ENCODE results near the gene NR3C1. TPM values are rescaled to one million over a fixed set of nuclear protein-coding genes. Genes with fewer than 3 reads are reported as not detected.

NR3C1 gene
- total RNA-seq, 1 donor = 55.7 TPM

GRCh38 chr5:143263272-143263810 is 140.1 kb downstream of the NR3C1 start:
- H3K4me3 ChIP-seq (ENCODE audit: low read depth, low read length) = no peak overlapping the region
- DNase-seq (ENCODE audit: low read depth) = peak; percentile 27
- TF ChIP-seq CTCF (IDR thresholded peaks at IDR 0.05; ENCODE audit: insufficient read depth, low read depth, low read length) = no peak

- TF ChIP-seq CTCF (IDR thresholded peaks at IDR 0.05; ENCODE audit: insufficient read depth, low read depth, low read length) = no peak
- H3K4me3 ChIP-seq (ENCODE audit: low read depth, low read length) = no peak overlapping the region
- DNase-seq (ENCODE audit: low read depth) = peak; percentile 87
Measured at GRCh38 chr5:143262393-143263174, 140.9 kb downstream of the NR3C1 start.

- peak; percentile 80 for DNase-seq (ENCODE audit: low read depth)
- no peak for TF ChIP-seq CTCF (IDR thresholded peaks at IDR 0.05; ENCODE audit: insufficient read depth, low read depth, low read length)
- no peak overlapping the region for H3K4me3 ChIP-seq (ENCODE audit: low read depth, low read length)
Measured at GRCh38 chr5:143261748-143262392, 141.6 kb downstream of the NR3C1 start.

- TF ChIP-seq CTCF (IDR thresholded peaks at IDR 0.05; ENCODE audit: insufficient read depth, low read depth, low read length) = no peak
Measured at GRCh38 chr5:143259254-143259605, 144.3 kb downstream of the NR3C1 start.

GRCh38 chr5:143258559-143259253 is 144.8 kb downstream of the NR3C1 start:
- DNase-seq (ENCODE audit: low read depth) = peak; percentile 45
- no peak for TF ChIP-seq CTCF (IDR thresholded peaks at IDR 0.05; ENCODE audit: insufficient read depth, low read depth, low read length)
- no peak overlapping the region for H3K4me3 ChIP-seq (ENCODE audit: low read depth, low read length)

More at GRCh38 chr5:143259254-143259605, 144.3 kb downstream of the NR3C1 start:
- H3K4me3 ChIP-seq (ENCODE audit: low read depth, low read length) = no peak overlapping the region
- DNase-seq (ENCODE audit: low read depth) = no peak

- no peak for TF ChIP-seq CTCF (IDR thresholded peaks at IDR 0.05; ENCODE audit: insufficient read depth, low read depth, low read length)
- no peak for DNase-seq (ENCODE audit: low read depth)
- H3K4me3 ChIP-seq (ENCODE audit: low read depth, low read length) = no peak overlapping the region
Measured at GRCh38 chr5:143254819-143255218, 148.7 kb downstream of the NR3C1 start.
